GM12872 (cell line): ENCODE results near the gene ASPDH.

Source experiments
- CTCF ChIP-seq: IDR thresholded peaks from 3 replicates; pipeline ENCODE4 v1.5.1; 2011; ENCODE audit warnings: low read depth, mild to moderate bottlenecking, low read length, moderate library complexity; ENCODE audit not compliant: insufficient read depth

ASPDH gene

GRCh38 chr19:50505856-50506611, 7.7 kb downstream of the ASPDH start:
- TF ChIP-seq CTCF, result no peak

DNA sequence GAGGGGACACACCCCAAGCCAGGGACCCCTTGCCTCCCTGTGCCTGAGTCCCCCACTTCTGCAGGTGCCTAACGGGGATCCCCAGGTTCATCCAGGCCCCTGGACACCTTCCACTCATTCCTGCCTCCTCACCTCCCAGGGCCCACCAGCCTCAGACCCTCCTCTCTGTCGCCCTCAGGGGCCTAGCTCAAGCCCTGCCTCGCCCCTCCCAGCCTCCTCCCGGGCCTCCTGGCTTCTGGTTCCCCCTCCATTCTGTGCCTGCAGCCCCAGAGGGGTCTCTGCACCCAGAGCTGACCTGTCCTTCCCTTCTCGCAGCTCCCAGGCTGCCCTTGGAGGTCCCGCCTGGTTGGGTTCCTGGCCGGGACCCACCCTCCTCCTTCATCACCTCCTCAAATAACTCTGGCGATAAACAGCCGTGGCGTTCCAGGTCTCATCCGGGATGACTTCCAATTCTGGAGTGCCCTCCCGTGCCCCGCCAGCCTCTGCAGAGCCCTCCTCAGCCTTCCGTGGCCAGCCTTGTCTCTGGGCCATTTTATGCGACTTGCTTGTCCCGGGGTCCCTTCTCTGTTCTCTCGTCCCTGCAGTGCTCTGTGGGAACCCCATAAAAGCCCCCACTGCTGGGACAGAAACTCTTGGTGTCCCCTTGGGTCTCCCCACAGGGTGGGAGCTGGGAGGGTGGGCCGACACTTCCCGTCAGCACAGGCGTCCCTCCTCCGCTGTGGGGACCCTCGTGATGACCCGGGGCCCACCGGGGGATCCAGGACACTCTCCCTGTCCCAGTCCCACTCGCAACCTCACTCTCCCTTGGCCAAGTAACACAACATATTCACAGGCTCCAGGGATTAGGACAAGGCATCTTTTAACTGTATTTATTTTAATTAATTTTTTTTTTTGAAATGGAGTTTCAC, 11.9 kb downstream of the ASPDH start:
- no peak for TF ChIP-seq CTCF

DNA sequence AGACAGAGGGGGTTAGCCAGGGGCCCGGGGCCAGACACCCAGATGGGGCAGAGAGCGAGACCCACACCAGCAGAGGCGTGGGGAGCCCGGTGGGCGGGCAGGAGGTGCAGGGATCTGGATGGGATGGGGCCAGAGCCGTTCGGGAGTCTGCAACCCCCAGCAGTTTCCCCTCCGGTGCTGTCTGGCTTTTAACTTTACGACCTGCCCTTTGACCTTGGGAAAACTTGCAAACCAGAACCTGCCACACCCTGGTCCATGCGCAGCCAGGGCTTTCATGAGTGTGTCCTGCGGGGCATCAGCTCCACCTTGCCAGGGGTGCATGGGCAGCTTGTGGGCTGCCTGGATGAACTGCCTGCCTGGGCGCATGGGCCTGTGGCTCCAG, 12.5 kb downstream of the ASPDH start:
- no peak for TF ChIP-seq CTCF

DNA sequence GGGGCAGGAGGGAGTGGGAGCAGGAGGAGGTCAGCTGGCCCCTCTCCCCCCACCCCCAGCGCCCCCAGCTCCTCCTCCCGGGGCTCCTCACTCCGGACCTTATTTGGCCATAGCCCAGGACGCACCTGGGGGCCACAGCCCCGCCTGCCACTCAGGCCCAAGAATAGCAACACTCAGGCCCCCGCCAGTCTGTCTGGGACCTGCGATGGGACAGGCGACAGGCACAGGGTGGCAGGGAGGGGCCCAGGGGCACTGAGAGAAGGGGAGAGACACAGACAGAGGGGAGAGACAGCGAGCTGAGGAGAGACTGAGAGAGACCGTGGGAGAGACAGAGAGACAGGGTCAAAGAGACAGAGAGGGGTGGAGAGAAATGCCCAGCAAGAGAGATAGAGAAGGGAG, 13.0 kb downstream of the ASPDH start:
- TF ChIP-seq CTCF, result no peak

DNA sequence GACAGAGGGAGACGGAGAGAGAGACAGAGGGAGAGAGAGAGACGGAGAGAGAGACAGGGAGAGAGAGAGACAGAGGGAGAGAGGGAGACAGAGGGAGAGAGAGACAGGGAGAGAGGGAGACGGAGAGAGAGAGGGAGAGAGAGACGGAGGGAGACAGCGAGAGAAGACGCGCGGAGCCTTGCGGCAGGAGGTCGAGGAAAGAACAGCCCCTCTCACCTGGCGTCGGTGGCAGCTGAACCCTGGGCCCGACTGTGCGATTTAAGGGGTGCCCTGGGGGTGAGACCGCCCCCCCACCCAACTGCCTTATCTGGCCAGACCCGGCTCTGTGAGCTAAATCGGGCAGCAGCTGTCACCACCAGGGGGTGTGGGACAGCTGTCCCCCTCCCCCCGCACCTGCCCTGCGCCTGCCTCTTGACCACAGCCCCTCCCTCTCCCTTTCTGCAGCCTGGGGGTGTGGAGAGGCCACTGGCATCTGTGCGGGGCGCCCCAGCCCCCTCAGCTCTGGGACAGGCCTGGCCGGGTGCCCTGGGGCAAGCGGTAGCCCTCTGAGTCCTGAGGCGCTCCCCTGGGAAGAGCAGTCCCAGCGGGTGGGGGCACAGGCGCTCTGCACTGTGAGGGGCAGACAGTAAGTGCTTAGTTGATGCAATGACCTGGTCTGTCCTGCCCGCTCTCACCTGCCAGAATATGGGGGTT, 13.5 kb downstream of the ASPDH start:
- TF ChIP-seq CTCF, result peak; percentile 32; the same call in 2 of the 3 replicates

DNA sequence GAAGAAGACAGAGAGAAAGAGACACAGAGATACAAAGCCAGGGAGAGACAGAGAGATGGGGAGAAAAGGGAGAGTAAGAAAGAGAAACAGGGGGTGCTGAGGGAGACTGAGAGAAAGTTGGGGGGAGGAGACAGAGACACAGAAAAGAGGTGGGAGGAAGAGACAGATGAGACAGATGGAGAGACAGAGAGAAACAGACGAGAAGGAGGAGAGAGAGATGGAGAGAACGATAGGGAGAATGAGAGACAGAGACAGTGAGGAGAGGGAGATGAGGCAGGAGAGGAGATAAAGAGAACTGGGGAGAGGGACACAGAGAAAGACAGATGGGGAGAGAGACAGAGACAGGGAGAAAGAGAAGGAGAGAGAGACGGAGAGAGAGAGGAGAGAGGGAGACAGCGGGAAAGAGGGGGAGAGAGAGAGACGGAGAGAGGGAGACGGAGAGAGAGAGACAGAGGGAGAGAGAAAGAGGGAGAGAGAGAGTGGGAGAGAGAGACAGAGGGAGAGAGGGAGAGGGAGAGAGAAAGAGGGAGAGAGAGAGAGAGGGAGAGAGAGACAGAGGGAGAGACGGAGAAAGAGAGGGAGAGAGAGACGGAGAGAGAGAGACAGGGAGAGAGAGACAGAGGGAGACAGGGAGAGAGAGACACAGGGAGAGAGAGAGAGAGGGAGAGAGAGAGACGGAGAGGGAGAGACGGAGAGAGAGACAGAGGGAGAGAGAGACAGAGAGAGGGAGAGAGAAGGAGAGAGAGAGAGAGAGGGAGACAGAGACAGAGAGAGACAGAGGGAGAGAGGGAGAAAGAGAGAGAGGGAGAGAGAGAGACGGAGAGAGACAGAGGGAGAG, 15.3 kb downstream of the ASPDH start:
- TF ChIP-seq CTCF, result no peak
